Measurements from ENCODE around the gene IZUMO4.

GRCh38 chr19:2139385-2140137, 42.8 kb downstream of the IZUMO4 start:
- no peak for TF ChIP-seq CTCF (IDR thresholded peaks at IDR 0.05)
- TF ChIP-seq POLR2A (IDR thresholded peaks at IDR 0.05), result no peak
